GM12878 (cell line): ENCODE data around the gene LDB3. TPM values are rescaled to one million over a fixed set of nuclear protein-coding genes. Genes with fewer than 3 reads are reported as not detected.

Experiments used
- ATAC-seq: fragments of 200-7000 bp; cut with Tn5 transposase; 3 replicates; pipeline ENCODE4 v1.9.1; 2020; ENCODE audit warnings: mild to moderate bottlenecking, moderate library complexity
- BruUV-seq: library from RNA; stranded (reverse); fragments of 400-500 nt; replicated peaks from 2 replicates; lab custom pipeline; 2021; lab: Mats Ljungman, UMichigan
- CTCF ChIA-PET: fragments of 300-600 bp; sonication (Branson Sonifier 250); formaldehyde crosslinking; extraction: SDS; loops from one replicate; lab custom pipeline; 2021; ENCODE audit warnings: inconsistent platforms; lab: Yijun Ruan, JAX
- POLR2A ChIA-PET: fragments of 350-600 bp; formaldehyde crosslinking; extraction: SDS; loops from one replicate; lab custom pipeline; 2021; ENCODE audit warnings: inconsistent platforms; lab: Charles Lee
- RAD21 ChIA-PET: fragments of 300-600 bp; sonication (Branson Sonifier 250); formaldehyde crosslinking; loops from one replicate; lab custom pipeline; 2023; ENCODE audit warnings: antibody characterized with exemption; ENCODE audit not compliant: unreplicated experiment; lab: Charles Lee
- SMC1A ChIA-PET: fragments of 300-600 bp; sonication (Branson Sonifier 250); formaldehyde crosslinking; loops from one replicate; lab custom pipeline; 2023; ENCODE audit not compliant: unreplicated experiment, uncharacterized antibody; lab: Charles Lee
- DNase-seq: peaks from one replicate; pipeline ENCODE4 v3.0.0-alpha.2; 2011; ENCODE audit warnings: low read depth, low spot score
- FAIRE-seq: peaks from 3 replicates; lab custom pipeline; 2011; peaks lifted over from hg19 to GRCh38; lab: Jason Lieb, UNC
- H2AFZ ChIP-seq: 2 replicates; pipeline ENCODE4 v1.6.0; 2011; ENCODE audit warnings: low read depth, low read length, control low read depth; ENCODE audit not compliant: control insufficient read depth
- H3K27ac ChIP-seq: 2 replicates; pipeline ENCODE4 v1.5.1; 2011; ENCODE audit warnings: control low read depth; ENCODE audit not compliant: control insufficient read depth, insufficient read depth
- H3K27me3 ChIP-seq, 2 experiments: replicated peaks in 1 of 2; 2 replicates each; pipeline versions ENCODE4 v1.6.0 to v1.6.1; 2011; ENCODE audit warnings: low read length in 1 of 2; ENCODE audit not compliant: control insufficient read depth in 2 of 2, insufficient read depth in 2 of 2
- H3K36me3 ChIP-seq, 2 experiments: 2 replicates each; pipeline ENCODE4 v1.5.1; 2011; ENCODE audit warnings: low read length in 1 of 2; ENCODE audit not compliant: control insufficient read depth in 2 of 2, insufficient read depth in 2 of 2
- H3K4me1 ChIP-seq: 2 replicates; pipeline ENCODE4 v1.6.1; 2011; ENCODE audit warnings: mild to moderate bottlenecking, low read length, moderate library complexity, mixed read lengths; ENCODE audit not compliant: control insufficient read depth, insufficient read depth
- H3K4me2 ChIP-seq: 2 replicates; pipeline ENCODE4 v1.6.0; 2011; ENCODE audit warnings: control low read depth; ENCODE audit not compliant: control insufficient read depth, insufficient read depth
- H3K4me3 ChIP-seq: fragments of 200-600 bp; sonication (generic); 2 replicates; pipeline ENCODE4 v1.5.1; 2016
- H3K79me2 ChIP-seq: 2 replicates; pipeline ENCODE4 v1.6.0; 2011; ENCODE audit warnings: low read length; ENCODE audit not compliant: control insufficient read depth, insufficient read depth
- H3K9ac ChIP-seq: 2 replicates; pipeline ENCODE4 v1.8.0; 2011; ENCODE audit warnings: low read length, control low read depth, mixed read lengths; ENCODE audit not compliant: control insufficient read depth, insufficient read depth
- H3K9me3 ChIP-seq: replicated peaks from 3 replicates; pipeline ENCODE4 v1.5.1; 2011; ENCODE audit warnings: mild to moderate bottlenecking, low read length; ENCODE audit not compliant: control insufficient read depth, insufficient read depth
- H4K20me1 ChIP-seq: 2 replicates; pipeline ENCODE4 v1.6.0; 2011; ENCODE audit not compliant: control insufficient read depth, insufficient read depth
- ASH2L ChIP-seq: fragments of 300-600, 200-600 bp; sonication (generic); IDR thresholded peaks from 2 replicates; pipeline ENCODE4 v1.6.1; 2017; ENCODE audit warnings: low read depth, mild to moderate bottlenecking, borderline replicate concordance
- CBFB ChIP-seq: IDR thresholded peaks from 2 replicates; pipeline ENCODE4 v1.6.1; 2016; ENCODE audit warnings: antibody characterized with exemption, low read depth
- EED ChIP-seq: sonication (generic); IDR thresholded peaks from 2 replicates; pipeline ENCODE4 v1.6.1; 2016; ENCODE audit warnings: antibody characterized with exemption, low read depth
- EZH2 ChIP-seq: IDR thresholded peaks from 2 replicates; pipeline ENCODE4 v1.6.1; 2012; ENCODE audit warnings: low read depth, mild to moderate bottlenecking, control low read depth, inconsistent platforms, low read length, borderline replicate concordance; ENCODE audit not compliant: control insufficient read depth
- HDAC6 ChIP-seq: fragments of 200-600 bp; sonication (generic); IDR thresholded peaks from one replicate; pipeline ENCODE4 v1.8.0; 2017; ENCODE audit warnings: antibody characterized with exemption; ENCODE audit not compliant: unreplicated experiment
- YBX1 ChIP-seq: fragments of 450-650 bp; IDR thresholded peaks from 2 replicates; pipeline ENCODE4 v1.6.1; 2016; ENCODE audit warnings: antibody characterized with exemption
- ZNF24 ChIP-seq: fragments of 450-650 bp; IDR thresholded peaks from 2 replicates; pipeline ENCODE4 v1.6.1; 2017; ENCODE audit warnings: antibody characterized with exemption, mild to moderate bottlenecking
- WGBS: methylation state at CpG from one replicate; pipeline ENCODE4 v1.1.6; 2016; ENCODE audit warnings: low lambda C conversion rate; ENCODE audit not compliant: insufficient replicate concordance, insufficient coverage; ENCODE audit errors: missing lambda C conversion rate; 5-methylcytosine and 5-hydroxymethylcytosine counted together
- in situ Hi-C: fragments of 300-500 bp; cut with MboI; formaldehyde crosslinking; loops from 9 replicates; pipeline ENCODE4 v1.14.3; 2018; ENCODE audit warnings: mixed read lengths
- intact Hi-C: fragments of 100-400 bp; cut with micrococcal nuclease; formaldehyde crosslinking; loops from one replicate; pipeline ENCODE4 v1.14.2; 2022; ENCODE audit not compliant: unreplicated experiment
- polyA plus RNA-seq, 11 experiments: library from polyadenylated mRNA; depleted of rRNA in 4 of 11; unstranded in 6 of 11; stranded (reverse) in 5 of 11; fragments of >200 nt; fragmentation: Nextera tagmentation in 4 of 11; fragmentation: Illumina TruSeq in 1 of 11; extraction: Ambion mirVana in 4 of 11; extraction: Trizol in 1 of 11; gene quantifications; 1 replicate in 1 of 11; 2 replicates in 10 of 11; pipeline versions ENCODE4 v1.2.1 to v1.2.3, GENCODE V29; 2011 to 2016; ENCODE audit warnings: inconsistent platforms in 2 of 11, missing spikeins in 2 of 11, low read depth in 1 of 11
- total RNA-seq, 4 experiments: library from RNA; depleted of rRNA in 3 of 4; stranded (reverse); fragments of >200 nt in 3 of 4; fragmentation: Illumina TruSeq in 1 of 4; extraction: Trizol in 1 of 4; gene quantifications; 2 replicates each; pipeline versions ENCODE4 v1.2.1 to v1.2.3, GENCODE V29; 2013 to 2021

Gene LDB3
- total and polyA plus RNA-seq, 10 of the 15 experiments (the other 5 are each of a cell fraction or from before 2014, with no cell fraction given): 0.02 to 0.07 (median 0.04) TPM; not detected in 1

DNA sequence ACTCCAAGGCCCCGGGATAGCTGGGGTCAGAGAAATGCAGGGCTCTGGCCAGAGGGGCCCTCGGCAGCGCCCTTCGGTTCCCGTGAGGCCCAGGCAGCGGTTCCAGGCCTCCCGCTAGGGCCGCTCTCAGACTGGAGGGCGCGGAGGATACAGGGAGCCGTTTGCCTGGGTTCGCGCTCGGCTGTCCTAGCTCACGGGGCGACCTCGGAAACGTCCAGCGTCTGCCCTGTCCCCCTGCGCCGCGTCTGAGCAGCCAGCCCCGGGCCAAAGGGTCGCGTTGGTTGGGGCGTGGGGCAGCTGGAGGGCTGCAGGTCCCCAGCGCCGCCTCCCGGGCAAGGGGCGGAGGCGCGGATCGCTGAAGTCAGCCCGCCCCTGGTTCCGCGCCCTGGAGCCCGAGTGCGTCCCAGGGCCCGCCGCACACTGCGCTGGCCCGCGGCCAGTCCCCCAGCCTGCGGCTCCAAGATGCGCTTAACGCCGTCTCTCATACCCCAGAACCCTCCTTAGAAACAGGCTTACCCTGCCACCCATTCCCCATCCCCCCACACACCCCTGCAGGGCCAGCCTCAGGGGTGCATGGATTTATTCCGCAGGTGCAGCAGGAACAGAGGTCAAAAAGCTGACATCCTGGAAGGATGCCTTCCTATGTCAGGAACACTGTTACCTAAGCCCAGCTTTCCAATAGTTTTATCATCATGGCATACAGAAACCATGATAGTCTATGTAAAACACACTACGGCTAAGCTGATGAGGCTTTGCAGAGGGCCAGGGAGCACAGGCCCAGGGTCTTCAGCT, 36.1 kb upstream of the LDB3 start:
- intact Hi-C loops (no loop called here), in situ Hi-C loops (no loop called here)
- Histone ChIP-seq H3K9ac (no peak overlapping the region), H3K27ac (no peak overlapping the region), H3K36me3 (no peaks in the 10 kb centered on the region), H3K4me3 (no peak overlapping the region), H3K79me2 (no peaks in the 10 kb centered on the region), H3K4me1 (no peaks in the 10 kb centered on the region), H4K20me1 (no peaks in the 10 kb centered on the region), H3K27me3 (peaks cover 0 to 12% of the 10 kb centered on the region in 2 experiments; a peak in 3 of 4 replicates), H3K9me3 (no peaks in the 10 kb centered on the region), H3K4me2 (no peak overlapping the region; the same call in 1 of the 2 replicates), H2AFZ (no peak overlapping the region)
- 31% methylated on average over 48 of the region's 49 CpGs for WGBS
- no TSS peak for BruUV-seq
- ChIA-PET POLR2A (no interaction called here), SMC1A (interaction anchor here (1.2 kb wide), 1 partner anchor 123 kb away, joined by 3 read pairs; no protein-coding TSS in a partner anchor), CTCF (no interaction called here), RAD21 (no interaction called here)
- ATAC-seq (no peak), FAIRE-seq (no peak), DNase-seq (no peak)
- no peak for TF ChIP-seq HDAC6
- TF ChIP-seq YBX1: no peak
- TF ChIP-seq ASH2L: no peak
- TF ChIP-seq EED: no peak

DNA sequence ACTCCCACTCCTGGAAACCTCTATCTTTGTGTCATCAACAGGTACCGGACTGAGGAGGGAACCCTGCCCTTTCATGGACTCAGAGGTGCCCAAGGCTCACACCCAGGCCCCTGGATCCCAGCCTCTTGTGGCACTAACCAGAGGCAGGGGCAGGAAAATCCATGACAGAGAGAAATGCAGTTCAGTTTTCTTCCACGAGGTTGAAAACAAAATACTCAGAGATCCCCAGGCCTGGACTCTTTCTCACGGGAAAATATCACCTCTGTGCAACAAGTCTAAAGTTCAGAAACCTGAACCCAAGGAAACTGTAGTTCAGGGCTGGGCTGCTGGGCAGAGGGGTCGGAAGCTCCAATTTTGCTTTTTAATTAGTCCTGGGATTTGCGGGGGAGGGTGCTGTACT, 35.4 kb upstream of the LDB3 start:
- ATAC-seq (no peak), FAIRE-seq (no peak), DNase-seq (no peak)
- in situ Hi-C loops (no loop called here), intact Hi-C loops (no loop called here)
- ChIA-PET CTCF (no interaction called here), SMC1A (interaction anchor here (1.2 kb wide), 1 partner anchor 123 kb away, joined by 3 read pairs; no protein-coding TSS in a partner anchor), POLR2A (no interaction called here), RAD21 (no interaction called here)
- no peaks in the 10 kb centered on the region for H3K4me1 ChIP-seq
- no peaks in the 10 kb centered on the region for H4K20me1 ChIP-seq
- H3K27ac ChIP-seq: no peak overlapping the region
- H3K9me3 ChIP-seq: no peaks in the 10 kb centered on the region
- peaks cover 0 to 12% of the 10 kb centered on the region in 2 experiments; a peak in 3 of 4 replicates for H3K27me3 ChIP-seq
- no peak overlapping the region for H3K4me3 ChIP-seq
- TF ChIP-seq EZH2: no peak
- TF ChIP-seq ZNF24: no peak
- no peak for TF ChIP-seq CBFB
- no peak overlapping the region for H3K9ac ChIP-seq
- H2AFZ ChIP-seq: no peak overlapping the region
- 38% methylated on average over 5 of the region's 5 CpGs for WGBS
- BruUV-seq: no TSS peak
- H3K4me2 ChIP-seq: no peak overlapping the region
- no peaks in the 10 kb centered on the region for H3K79me2 ChIP-seq
- no peaks in the 10 kb centered on the region for H3K36me3 ChIP-seq
